GM18951 (cell line): ENCODE results near the gene VSIG2.
"Not testable (repeated sequence)": the region's sequence is repeated elsewhere in the genome, so short reads cannot be mapped to it uniquely, and the experiment has no call there.

ENCODE experiments used
- POLR2A ChIP-seq: IDR thresholded peaks from 4 replicates; pipeline ENCODE4 v1.6.1; 2011; ENCODE audit warnings: mild to moderate bottlenecking; ENCODE audit not compliant: insufficient read length, insufficient read depth; ENCODE audit errors: extremely low read depth
- in situ Hi-C: fragments of 300-500 bp; cut with MboI; formaldehyde crosslinking; loops from one replicate; pipeline ENCODE4 v1.12.0; 2022; ENCODE audit warnings: low sequenced_read_pairs, mixed read lengths, inconsistent platforms; ENCODE audit not compliant: unreplicated experiment

VSIG2 gene

GRCh38 chr11:124776865-124777645 is 25.0 kb upstream of the VSIG2 start:
- no peak for TF ChIP-seq POLR2A

GRCh38 chr11:124770959-124771358 is 18.9 kb upstream of the VSIG2 start:
- in situ Hi-C loops = not testable (repeated sequence)

More at GRCh38 chr11:124776865-124777645, 25.0 kb upstream of the VSIG2 start:
- in situ Hi-C loops = no loop called here

GRCh38 chr11:124769806-124770774 is 18.0 kb upstream of the VSIG2 start:
- no peak for TF ChIP-seq POLR2A
- in situ Hi-C loops = loop anchor here (10.0 kb wide), 1 partner anchor 95 kb away; the partner anchor contains the start of genes SIAE and SPA17

GRCh38 chr11:124768914-124769313 is 16.9 kb upstream of the VSIG2 start:
- in situ Hi-C loops = loop anchor here (10.0 kb wide), 1 partner anchor 94 kb away; the partner anchor contains the start of genes SIAE and SPA17

GRCh38 chr11:124766156-124766555 is 14.1 kb upstream of the VSIG2 start:
- in situ Hi-C loops = loop anchor here (10.0 kb wide), 1 partner anchor 91 kb away; the partner anchor contains the start of genes SIAE and SPA17
- no peak for TF ChIP-seq POLR2A

More at GRCh38 chr11:124768914-124769313, 16.9 kb upstream of the VSIG2 start:
- TF ChIP-seq POLR2A = no peak

GRCh38 chr11:124763156-124763947 is 11.3 kb upstream of the VSIG2 start:
- no peak for TF ChIP-seq POLR2A
- in situ Hi-C loops = loop anchor here (10.0 kb wide), 1 partner anchor 89 kb away; the partner anchor contains the start of genes SIAE and SPA17

GRCh38 chr11:124762624-124763155 is 10.6 kb upstream of the VSIG2 start:
- in situ Hi-C loops = loop anchor here (10.0 kb wide), 1 partner anchor 88 kb away; the partner anchor contains the start of genes SIAE and SPA17

GRCh38 chr11:124762105-124762623 is 10.1 kb upstream of the VSIG2 start, which contains the start of gene ESAM:
TSS of gene ESAM (minus strand) at chr11:124762290. CDS start at chr11:124762154, 136 bp downstream.
- peak; percentile 98 for TF ChIP-seq POLR2A
- in situ Hi-C loops = loop anchor here (10.0 kb wide), 1 partner anchor 87 kb away; the partner anchor contains the start of genes SIAE and SPA17

More at GRCh38 chr11:124762624-124763155, 10.6 kb upstream of the VSIG2 start:
- TF ChIP-seq POLR2A = no peak

- in situ Hi-C loops = loop anchor here (10.0 kb wide), 1 partner anchor 87 kb away; the partner anchor contains the start of genes SIAE and SPA17
- TF ChIP-seq POLR2A = no peak
These were observed 9.4 kb upstream of the VSIG2 start for GRCh38 chr11:124761301-124762104.

- no peak for TF ChIP-seq POLR2A
- in situ Hi-C loops = loop anchor here (10.0 kb wide), 1 partner anchor 86 kb away; the partner anchor contains the start of genes SIAE and SPA17
These were observed 8.8 kb upstream of the VSIG2 start for GRCh38 chr11:124760806-124761205.

GRCh38 chr11:124760205-124760652 is 8.2 kb upstream of the VSIG2 start:
- in situ Hi-C loops = loop anchor here (10.0 kb wide), 1 partner anchor 85 kb away; the partner anchor contains the start of genes SIAE and SPA17
- TF ChIP-seq POLR2A = peak; percentile 35
